Inflammatory macrophage treated with lipopolysaccharide for 4 hours (primary cell): ENCODE results near the gene SPOCK1.

Experiments used
- DNase-seq: peaks from one replicate; pipeline ENCODE4 v3.0.0-alpha.2; 2020

Gene SPOCK1

DNA sequence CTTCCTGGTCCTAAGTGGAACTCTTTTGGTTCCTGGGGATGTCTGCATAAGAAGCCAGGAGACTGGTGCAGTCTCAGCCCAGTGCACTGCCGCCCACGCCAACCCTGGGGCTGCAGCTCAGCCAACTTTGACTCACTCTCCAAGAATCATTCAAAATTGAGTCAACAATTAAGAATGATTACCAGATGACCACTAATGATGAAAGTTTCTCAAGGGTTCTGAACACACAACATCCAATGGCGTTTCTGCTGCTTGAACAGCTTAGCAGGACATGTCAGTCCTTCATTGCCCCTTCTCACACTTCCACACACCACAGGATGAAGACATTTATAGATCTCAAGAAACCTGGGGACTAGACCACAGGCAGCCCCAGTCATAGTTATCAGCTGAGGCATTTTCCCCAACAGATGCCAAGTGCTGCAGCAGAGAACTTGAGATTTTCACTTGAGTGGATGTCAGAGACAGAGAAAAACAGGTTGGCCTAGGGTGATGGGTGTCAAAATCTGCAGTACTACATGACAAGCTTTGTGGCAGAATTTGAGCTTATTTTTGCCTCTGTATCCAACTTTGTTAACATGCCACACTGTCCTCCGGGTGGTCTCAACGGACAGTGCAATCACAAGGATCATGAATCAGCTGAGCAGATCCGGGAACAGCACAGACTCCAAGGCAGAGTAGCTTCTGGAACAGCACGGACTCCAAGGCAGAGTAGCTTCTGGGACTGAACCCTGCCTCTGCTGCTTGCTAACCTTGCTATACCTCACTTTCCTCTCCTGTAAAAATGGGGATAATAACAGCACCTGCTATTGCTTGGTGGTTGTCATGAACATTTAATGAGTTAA lies 356.1 kb downstream of the SPOCK1 start:
- DNase-seq = no peak

DNA sequence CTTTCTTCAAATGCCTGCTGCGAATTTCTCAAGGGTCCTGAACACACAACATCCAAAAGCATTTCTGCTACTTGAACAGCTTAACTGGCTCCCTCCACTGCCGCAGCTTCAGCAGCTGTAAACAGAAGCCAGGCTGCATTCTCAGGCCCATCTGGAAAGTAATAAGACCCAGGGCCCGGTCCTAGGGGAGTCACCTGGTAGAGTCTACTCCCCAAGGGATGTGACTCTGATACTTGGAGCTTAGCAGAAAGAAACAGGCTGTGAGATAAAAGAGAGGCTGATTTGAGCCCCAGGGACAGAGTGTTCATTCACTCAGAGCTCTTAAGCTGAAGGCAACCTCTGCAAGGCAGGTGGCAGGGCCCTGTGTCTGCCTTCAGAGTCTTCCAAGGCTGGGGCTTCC lies 356.8 kb downstream of the SPOCK1 start:
- DNase-seq = no peak

DNA sequence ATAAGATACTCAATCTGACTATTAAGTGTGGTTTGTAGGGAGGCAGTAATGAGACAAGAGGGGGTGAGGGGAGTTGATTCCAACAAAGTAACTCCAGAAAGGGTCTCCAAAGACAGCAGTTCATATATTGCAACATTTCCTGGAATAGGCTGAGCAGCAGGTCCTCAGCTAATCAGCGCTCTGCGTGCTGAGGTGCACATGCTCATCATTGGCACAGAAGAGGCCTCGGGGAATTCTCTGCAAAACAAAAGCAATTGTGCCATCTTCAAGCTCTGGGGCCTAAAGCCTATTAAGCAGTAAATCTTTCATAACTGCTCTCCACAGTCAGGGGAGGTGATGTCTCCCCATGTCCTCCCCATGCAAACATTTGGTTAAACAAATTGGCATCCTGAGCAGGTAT lies 357.3 kb downstream of the SPOCK1 start:
- no peak for DNase-seq

GRCh38 chr5:137136991-137137632 lies 362.0 kb downstream of the SPOCK1 start:
- DNase-seq = no peak

- no peak for DNase-seq
Measured at GRCh38 chr5:137134920-137135532, 364.1 kb downstream of the SPOCK1 start.

- no peak for DNase-seq
Measured at GRCh38 chr5:137129886-137130680, 369.0 kb downstream of the SPOCK1 start.

GRCh38 chr5:137128012-137128411 lies 371.1 kb downstream of the SPOCK1 start:
- DNase-seq = no peak

- no peak for DNase-seq
Measured at GRCh38 chr5:137126829-137127228, 372.3 kb downstream of the SPOCK1 start.

DNA sequence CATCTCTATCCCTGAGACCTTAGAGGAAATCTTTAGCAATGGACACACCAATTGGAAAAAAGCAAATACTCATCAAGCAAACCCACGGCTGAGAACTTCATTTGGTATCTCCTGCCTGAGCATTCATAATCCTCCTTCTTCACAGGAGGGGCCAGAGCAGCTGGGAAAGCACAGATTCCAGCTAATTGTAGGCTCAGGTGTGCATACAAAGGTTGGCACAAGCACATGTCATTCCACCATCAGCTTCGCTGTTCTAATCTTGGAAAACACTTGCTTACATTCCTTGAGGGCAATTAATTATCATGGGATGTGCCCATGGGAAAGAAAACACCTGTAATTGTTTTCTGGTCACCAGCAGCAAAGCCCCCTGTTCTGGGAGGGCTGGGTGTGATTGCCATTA lies 376.6 kb downstream of the SPOCK1 start:
- no peak for DNase-seq

GRCh38 chr5:137122075-137122474 lies 377.1 kb downstream of the SPOCK1 start:
- no peak for DNase-seq

DNA sequence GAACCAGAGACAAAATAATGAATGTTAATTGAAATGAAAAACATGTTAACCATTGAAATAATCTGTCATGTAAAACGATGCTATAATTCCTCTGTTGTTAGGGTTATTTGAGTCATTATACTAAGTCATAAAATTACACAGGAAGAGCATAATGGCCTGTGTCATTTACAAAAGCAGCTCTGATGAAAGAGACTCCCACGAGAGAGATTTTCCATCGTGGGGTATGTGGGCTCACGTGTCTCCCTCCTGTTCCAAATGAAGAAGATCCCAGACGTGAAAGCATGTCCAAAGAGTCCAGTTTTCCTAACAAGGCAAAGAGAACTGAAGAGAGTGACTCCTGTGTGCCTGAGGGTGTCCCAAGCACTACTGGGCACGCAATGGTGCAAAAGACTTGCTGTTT lies 379.8 kb downstream of the SPOCK1 start:
- no peak for DNase-seq

DNA sequence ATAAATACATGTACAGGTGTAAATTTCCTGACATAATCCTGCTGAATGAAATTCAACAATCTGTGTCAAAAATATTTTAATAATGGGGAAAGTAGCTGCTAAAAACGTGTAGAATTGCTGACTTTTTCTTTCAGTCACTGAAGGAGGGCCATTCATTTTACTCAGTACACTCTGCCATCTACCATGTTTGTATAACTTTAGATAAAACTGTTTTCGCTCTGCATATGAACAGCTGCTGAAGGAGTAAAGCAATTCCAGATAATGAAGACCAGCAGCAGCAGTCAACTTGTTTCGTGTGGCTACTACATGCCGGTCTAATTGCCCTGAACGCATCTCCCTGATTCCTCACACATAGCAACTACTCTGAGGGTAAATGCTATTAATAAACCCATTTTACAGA lies 380.5 kb downstream of the SPOCK1 start:
- DNase-seq = no peak

GRCh38 chr5:137115152-137115551 lies 384.0 kb downstream of the SPOCK1 start:
- DNase-seq = no peak

DNA sequence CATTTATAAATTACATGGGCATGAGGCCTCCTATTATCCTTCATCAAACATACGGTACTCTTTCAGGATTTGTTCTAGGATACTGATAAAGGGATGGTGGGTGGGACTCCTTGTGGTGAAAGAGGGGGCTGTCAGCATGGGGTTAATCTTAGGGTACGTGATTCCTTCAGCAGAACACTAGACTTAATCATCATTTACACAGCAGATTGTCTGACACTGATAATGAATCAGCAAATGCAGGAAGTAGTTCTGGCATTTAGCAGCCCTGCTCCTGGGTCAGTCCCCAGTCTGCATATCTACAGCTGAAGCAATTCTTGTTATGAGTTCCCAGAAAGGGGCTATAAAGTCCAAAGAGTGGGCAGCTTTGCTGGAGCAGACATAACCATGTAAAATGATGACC lies 384.6 kb downstream of the SPOCK1 start:
- no peak for DNase-seq

GRCh38 chr5:137113939-137114338 lies 385.2 kb downstream of the SPOCK1 start:
- no peak for DNase-seq

DNA sequence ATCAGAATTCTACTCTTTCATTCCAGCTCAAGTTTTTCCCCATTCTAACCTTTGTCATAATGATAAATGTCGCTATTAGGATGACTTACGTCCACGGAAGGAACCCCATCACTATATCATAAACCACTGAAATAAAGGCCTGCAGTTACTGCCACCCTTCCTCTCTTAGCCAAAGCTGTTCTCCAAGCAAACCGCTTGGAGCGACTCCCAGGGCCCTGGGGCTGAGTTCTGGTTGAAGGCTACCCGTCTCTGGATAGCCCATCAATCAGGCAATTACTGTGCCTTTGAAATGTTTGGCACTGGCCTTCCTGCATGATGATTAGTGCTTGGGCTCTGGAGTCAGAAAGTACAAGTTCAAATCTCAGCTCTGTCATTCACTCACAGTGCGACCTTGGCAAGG lies 386.0 kb downstream of the SPOCK1 start:
- DNase-seq = no peak

- no peak for DNase-seq
Measured at GRCh38 chr5:137105351-137106035, 393.6 kb downstream of the SPOCK1 start.

DNA sequence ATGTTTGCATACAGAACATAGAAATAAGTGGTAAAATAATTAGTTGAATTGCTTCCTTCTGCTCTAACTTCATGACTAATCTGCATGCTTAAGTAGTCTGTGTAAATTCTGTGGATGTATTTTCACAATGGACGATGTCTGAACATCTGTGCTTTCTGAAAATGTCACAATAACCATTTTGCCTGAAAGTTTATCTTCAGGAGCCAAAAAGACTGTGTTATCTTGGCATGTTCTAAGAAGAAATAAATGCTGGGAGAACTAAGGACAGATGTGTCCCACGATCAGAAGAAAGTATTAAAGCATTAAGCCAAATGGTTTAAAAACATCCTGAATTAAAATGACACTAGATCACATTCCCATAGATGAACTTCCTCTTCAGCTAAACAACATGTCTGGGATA lies 397.6 kb downstream of the SPOCK1 start:
- no peak for DNase-seq

- no peak for DNase-seq
Measured at GRCh38 chr5:137099651-137100050, 399.5 kb downstream of the SPOCK1 start.

- DNase-seq = no peak
Measured at GRCh38 chr5:137098663-137099062, 400.5 kb downstream of the SPOCK1 start.

DNA sequence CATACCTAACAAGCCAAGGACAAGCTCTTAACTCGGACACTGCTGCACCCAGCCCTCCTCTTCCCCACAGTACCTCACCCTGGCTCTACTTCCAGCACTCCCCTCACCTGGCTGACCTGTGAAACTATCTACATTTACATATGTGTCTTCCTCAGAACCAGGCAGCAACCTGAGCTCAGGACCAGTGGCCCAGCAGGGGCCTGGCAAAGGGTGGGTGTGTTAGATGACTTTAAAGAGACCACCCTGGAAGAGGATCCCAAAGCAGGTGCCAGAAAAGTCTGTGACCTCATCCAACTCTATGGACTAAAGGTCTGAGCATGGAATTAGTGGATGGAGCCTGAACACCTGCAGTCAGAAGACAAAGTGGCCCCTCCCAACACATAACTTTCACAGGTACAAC lies 400.9 kb downstream of the SPOCK1 start:
- DNase-seq = no peak

DNA sequence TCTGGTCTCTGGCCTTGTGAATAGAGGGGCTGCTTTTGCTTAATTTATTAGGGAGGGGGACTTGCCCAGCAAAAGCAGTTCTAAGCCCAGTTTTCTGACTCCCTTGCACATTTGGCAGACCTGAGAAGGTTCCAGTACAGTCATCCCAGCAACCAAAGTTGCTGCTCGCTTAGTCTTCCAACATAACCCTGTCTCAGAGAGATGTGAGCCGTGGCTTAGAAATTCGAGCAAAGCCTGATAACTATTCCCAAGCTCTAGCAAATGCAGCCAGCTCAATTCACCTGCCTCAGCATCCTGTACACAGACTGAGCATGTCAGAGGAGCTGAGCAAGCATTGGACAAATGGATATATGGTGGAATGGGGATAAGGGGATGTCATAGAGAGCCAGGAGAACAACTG lies 401.9 kb downstream of the SPOCK1 start:
- DNase-seq = no peak
